ENCODE data around the gene AK2.

Gene AK2

GRCh38 chr1:33036526-33037503 lies at the start of gene AK2:
Gene AK2, minus strand, starts transcription at chr1:33036883. Its CDS starts 55 bp downstream, at chr1:33036828.
- in situ Hi-C loops (cut with HindIII; ENCODE audit: low sequenced_read_pairs), result no loop called here
- TF ChIP-seq CTCF (IDR thresholded peaks at IDR 0.05; ENCODE audit: low read depth, low read length), result no peak
- peak within 1 kb of the TSS; percentile 88 for H3K4me3 ChIP-seq (ENCODE audit: low read depth, low read length)
- peak; percentile 97 for DNase-seq (ENCODE audit: low read depth, low spot score)

GRCh38 chr1:33086384-33086850 lies 49.7 kb upstream of the AK2 start:
- in situ Hi-C loops (cut with HindIII; ENCODE audit: low sequenced_read_pairs), result no loop called here
- no peak overlapping the region for H3K4me3 ChIP-seq (ENCODE audit: low read depth, low read length)
- peak; percentile 91 for TF ChIP-seq CTCF (IDR thresholded peaks at IDR 0.05; ENCODE audit: low read depth, low read length)
- peak; percentile 79 for DNase-seq (ENCODE audit: low read depth, low spot score)

GRCh38 chr1:33085332-33085731 lies 48.6 kb upstream of the AK2 start:
- no peak for TF ChIP-seq CTCF (IDR thresholded peaks at IDR 0.05; ENCODE audit: low read depth, low read length)
- no peak for DNase-seq (ENCODE audit: low read depth, low spot score)
- no peak overlapping the region for H3K4me3 ChIP-seq (ENCODE audit: low read depth, low read length)
- in situ Hi-C loops (cut with HindIII; ENCODE audit: low sequenced_read_pairs), result no loop called here

GRCh38 chr1:33082575-33083108 lies 46.0 kb upstream of the AK2 start:
- in situ Hi-C loops (cut with HindIII; ENCODE audit: low sequenced_read_pairs), result no loop called here
- DNase-seq (ENCODE audit: low read depth, low spot score), result no peak
- H3K4me3 ChIP-seq (ENCODE audit: low read depth, low read length), result peak overlapping the region; percentile 84
- TF ChIP-seq CTCF (IDR thresholded peaks at IDR 0.05; ENCODE audit: low read depth, low read length), result no peak

GRCh38 chr1:33081554-33082305 lies 45.0 kb upstream of the AK2 start:
- in situ Hi-C loops (cut with HindIII; ENCODE audit: low sequenced_read_pairs), result no loop called here
- TF ChIP-seq CTCF (IDR thresholded peaks at IDR 0.05; ENCODE audit: low read depth, low read length), result no peak
- H3K4me3 ChIP-seq (ENCODE audit: low read depth, low read length), result peak overlapping the region; percentile 84
- DNase-seq (ENCODE audit: low read depth, low spot score), result no peak

- DNase-seq (ENCODE audit: low read depth, low spot score), result peak; percentile 94
- H3K4me3 ChIP-seq (ENCODE audit: low read depth, low read length), result peak within 1 kb of the TSS; percentile 84
- TF ChIP-seq CTCF (IDR thresholded peaks at IDR 0.05; ENCODE audit: low read depth, low read length), result no peak
- in situ Hi-C loops (cut with HindIII; ENCODE audit: low sequenced_read_pairs), result no loop called here
Measured at GRCh38 chr1:33080885-33081553, 44.3 kb upstream of the AK2 start, which contains the start of gene AZIN2. Gene AZIN2, plus strand, starts transcription at chr1:33081153. Its CDS starts 1,097 bp downstream, at chr1:33082250.
